ENCODE measurements around the gene ELOA.

- TF ChIP-seq ZNF558 (tag by site-specific recombination; IDR thresholded peaks at IDR 0.05) (no peak), CTCF (tag by site-specific recombination; IDR thresholded peaks at IDR 0.05) (no peak), ZNF514 (tag by site-specific recombination; IDR thresholded peaks at IDR 0.05) (no peak), ZNF354C (tag by site-specific recombination; IDR thresholded peaks at IDR 0.05; ENCODE audit: borderline replicate concordance, low read depth) (no peak), ZNF221 (tag by site-specific recombination; IDR thresholded peaks at IDR 0.05; ENCODE audit: borderline replicate concordance) (no peak), REST (tag by site-specific recombination; IDR thresholded peaks at IDR 0.05) (no peak), ZNF184 (tag by site-specific recombination; IDR thresholded peaks at IDR 0.05) (no peak), ZNF274 (IDR thresholded peaks at IDR 0.05; ENCODE audit: low read length) (no peak), ZNF274 (tag by site-specific recombination; IDR thresholded peaks at IDR 0.05; ENCODE audit: borderline replicate concordance) (no peak), ZNF311 (tag by site-specific recombination; IDR thresholded peaks at IDR 0.05; ENCODE audit: borderline replicate concordance) (no peak), ELK4 (IDR thresholded peaks at IDR 0.05; ENCODE audit: borderline replicate concordance, low read depth, low read length) (no peak), ZNF830 (tag by site-specific recombination; IDR thresholded peaks at IDR 0.05; ENCODE audit: low read depth) (no peak), ZNF341 (tag by site-specific recombination; IDR thresholded peaks at IDR 0.05; ENCODE audit: low read depth) (no peak), ZFP41 (tag by site-specific recombination; IDR thresholded peaks at IDR 0.05; ENCODE audit: borderline replicate concordance) (no peak), ZNF501 (tag by site-specific recombination; IDR thresholded peaks at IDR 0.05) (no peak)
Observed at GRCh38 chr1:23694371-23694770, 48.9 kb upstream of the ELOA start.
